ENCODE data around the gene TEX26. TPM values are rescaled to one million over a fixed set of nuclear protein-coding genes. Genes with fewer than 3 reads are reported as not detected.

The TEX26 gene
- total and polyA plus RNA-seq, 2 of the 4 experiments (the other 2 are of a cell fraction), result not detected

GRCh38 chr13:31011193-31011860 lies 78.9 kb downstream of the TEX26 start:
- no peak overlapping the region for H3K56ac ChIP-seq (ENCODE audit: extremely low read depth, insufficient read depth, low read length)
- H3K79me1 ChIP-seq (ENCODE audit: low read depth in 1 of 2, low read length in 2 of 2), result no peaks in the 10 kb centered on the region
- no peak overlapping the region for H2AFZ ChIP-seq (replicated peaks; ENCODE audit: low read length, poor library complexity)
- no peak overlapping the region for H2AK5ac ChIP-seq (ENCODE audit: low read depth, low read length)
- BruUV-seq (replicated peaks), result no TSS peak
- H3K4me3 ChIP-seq (ENCODE audit: insufficient read depth, low read depth, low read length), result no peak overlapping the region
- CTCF ChIA-PET, result interaction anchor here (1.0 to 1.2 kb wide), 2 partner anchors 14 to 34 kb away, joined by 3 read pairs; no protein-coding TSS in a partner anchor
- no peak overlapping the region for H2BK120ac ChIP-seq (ENCODE audit: low read depth, low read length)
- H4K91ac ChIP-seq (ENCODE audit: insufficient read depth, low read depth, low read length), result no peak overlapping the region
- H2BK20ac ChIP-seq (ENCODE audit: low read depth, low read length), result no peak overlapping the region
- no peak overlapping the region for H3K4me2 ChIP-seq (ENCODE audit: low read depth, low read length)
- H3K27me3 ChIP-seq (ENCODE audit: control insufficient read depth, insufficient read depth, low read length), result peaks cover 1% of the 10 kb centered on the region; the same call in 1 of the 2 replicates
- H3K9ac ChIP-seq (ENCODE audit: low read depth, low read length), result no peak overlapping the region
- POLR2A ChIA-PET (ENCODE audit: unreplicated experiment), result no interaction called here
- no peak overlapping the region for H3K18ac ChIP-seq (ENCODE audit: low read depth, low read length)
- 73% methylated on average over 2 of the region's 5 CpGs; no CpG with 5 or more reads in 1 of the 2 experiments for WGBS, 2 experiments (ENCODE audit: extremely low coverage in 2 of 2, insufficient read length in 1 of 2)
- H3K27ac ChIP-seq (ENCODE audit: insufficient read depth, low read length), result no peak overlapping the region
- H2AK9ac ChIP-seq (replicated peaks; ENCODE audit: low read depth, low read length, poor library complexity), result no peak overlapping the region
- H3K36me3 ChIP-seq (ENCODE audit: control insufficient read depth, insufficient read depth, low read length), result no peaks in the 10 kb centered on the region
- no peak overlapping the region for H3K4ac ChIP-seq (ENCODE audit: low read depth, low read length)
- no peak overlapping the region for H4K8ac ChIP-seq (ENCODE audit: low read depth in 2 of 2, low read length in 2 of 2)
- DNase-seq (no peak), ATAC-seq (ENCODE audit: low read depth) (no peak)
- intact Hi-C loops (cut with micrococcal nuclease), result loop anchor here (10.0 kb wide), 2 partner anchors 207 to 337 kb away; no protein-coding TSS in a partner anchor
- no peak overlapping the region for H3K23ac ChIP-seq (ENCODE audit: low read depth, low read length)
- H4K5ac ChIP-seq (ENCODE audit: low read depth, low read length), result no peak overlapping the region
- no peak overlapping the region for H2BK15ac ChIP-seq (ENCODE audit: low read depth, low read length)
- dilution Hi-C loops (cut with HindIII; ENCODE audit: low sequenced_read_pairs, unreplicated experiment), result no loop called here
- in situ Hi-C loops (cut with MboI; ENCODE audit: low sequenced_read_pairs), result loop anchor here (10.0 kb wide), 1 partner anchor 207 kb away; no protein-coding TSS in a partner anchor
- no peaks in the 10 kb centered on the region for H3K9me3 ChIP-seq (ENCODE audit: control insufficient read depth, insufficient read depth, low read length)
- no peaks in the 10 kb centered on the region for H4K20me1 ChIP-seq (ENCODE audit: insufficient read depth, low read length)
- H3K9me1 ChIP-seq (ENCODE audit: insufficient read depth, low read length), result 0 out of 2 replicates have a peak, but pooled peaks cover 2% of the 10 kb centered on the region
- no peak overlapping the region for H3K14ac ChIP-seq (replicated peaks; ENCODE audit: low read depth, low read length)
- H3K4me1 ChIP-seq (ENCODE audit: control insufficient read depth, insufficient read depth, low read length), result no peaks in the 10 kb centered on the region; the same call in 1 of the 2 replicates
- no peak overlapping the region for H2BK5ac ChIP-seq (ENCODE audit: low read depth, low read length, poor library complexity, severe bottlenecking)
- TF ChIP-seq MXI1 (IDR thresholded peaks at IDR 0.05; ENCODE audit: borderline replicate concordance, low read depth, low read length) (no peak), ELK1 (IDR thresholded peaks at IDR 0.05; ENCODE audit: borderline replicate concordance, low read depth, low read length) (no peak), CEBPB (IDR thresholded peaks at IDR 0.05; ENCODE audit: low read depth, low read length) (no peak), MAFK (IDR thresholded peaks at IDR 0.05; ENCODE audit: low read depth, low read length) (no peak), USF2 (IDR thresholded peaks at IDR 0.05; ENCODE audit: low read depth, low read length) (no peak), CTCF (conservative IDR thresholded peaks at IDR 0.05; ENCODE audit: low read depth, low read length) (no peak), NFE2L2 (IDR thresholded peaks at IDR 0.05; ENCODE audit: low read depth, low read length) (no peak), POLR2A (IDR thresholded peaks at IDR 0.05; ENCODE audit: low read depth, low read length) (no peak), BHLHE40 (IDR thresholded peaks at IDR 0.05; ENCODE audit: low read depth, low read length) (no peak), SMC3 (IDR thresholded peaks at IDR 0.05; ENCODE audit: low read depth, low read length) (no peak), FOS (IDR thresholded peaks at IDR 0.05; ENCODE audit: low read depth, low read length) (no peak), MAZ (IDR thresholded peaks at IDR 0.05; ENCODE audit: borderline replicate concordance, low read depth, low read length) (no peak), RFX5 (IDR thresholded peaks at IDR 0.05; ENCODE audit: low read depth, low read length) (no peak), CHD1 (IDR thresholded peaks at IDR 0.05; ENCODE audit: low read depth, low read length) (no peak), RAD21 (IDR thresholded peaks at IDR 0.05; ENCODE audit: low read length) (no peak)

Data from IMR-90 (cell line).